Measurements from ENCODE around the gene NAT9.

NAT9 gene

GRCh38 chr17:74810699-74811485 lies 34.7 kb upstream of the NAT9 start:
- TF ChIP-seq CTCF (conservative IDR thresholded peaks at IDR 0.05; ENCODE audit: low read depth, low read length) = no peak
- DNase-seq (ENCODE audit: low read depth) = no peak
- H3K4me3 ChIP-seq (ENCODE audit: low read length) = no peak overlapping the region

GRCh38 chr17:74808714-74809430 lies 32.7 kb upstream of the NAT9 start:
- H3K4me3 ChIP-seq (ENCODE audit: low read length) = no peak overlapping the region
- TF ChIP-seq CTCF (conservative IDR thresholded peaks at IDR 0.05; ENCODE audit: low read depth, low read length) = no peak
- no peak for DNase-seq (ENCODE audit: low read depth)

GRCh38 chr17:74807925-74808324 lies 31.8 kb upstream of the NAT9 start:
- no peak for DNase-seq (ENCODE audit: low read depth)

DNA sequence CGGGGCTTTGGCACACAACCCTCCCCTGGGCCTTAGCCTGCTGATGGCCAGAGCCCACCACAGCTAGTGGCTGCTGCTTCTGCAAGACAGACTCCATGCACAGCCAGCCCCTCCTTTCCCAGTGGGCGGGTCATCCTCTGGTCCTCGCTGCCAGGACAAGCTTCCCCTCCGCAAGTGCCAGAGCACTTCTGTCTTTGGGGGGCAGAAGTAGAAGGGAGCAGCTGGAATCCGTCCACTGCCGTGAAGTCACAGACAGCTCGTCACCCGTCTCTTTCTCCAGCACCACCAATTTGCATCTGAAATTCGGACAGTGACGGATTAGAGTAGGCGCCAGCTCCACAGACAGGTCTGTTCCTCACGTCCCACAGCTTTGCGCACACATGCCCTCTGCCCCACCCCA lies 31.3 kb upstream of the NAT9 start:
- DNase-seq (ENCODE audit: low read depth) = no peak
- TF ChIP-seq CTCF (conservative IDR thresholded peaks at IDR 0.05; ENCODE audit: low read depth, low read length) = no peak
- no peak overlapping the region for H3K4me3 ChIP-seq (ENCODE audit: low read length)

More at GRCh38 chr17:74807925-74808324, 31.8 kb upstream of the NAT9 start:
- no peak for TF ChIP-seq CTCF (conservative IDR thresholded peaks at IDR 0.05; ENCODE audit: low read depth, low read length)
- H3K4me3 ChIP-seq (ENCODE audit: low read length) = no peak overlapping the region

DNA sequence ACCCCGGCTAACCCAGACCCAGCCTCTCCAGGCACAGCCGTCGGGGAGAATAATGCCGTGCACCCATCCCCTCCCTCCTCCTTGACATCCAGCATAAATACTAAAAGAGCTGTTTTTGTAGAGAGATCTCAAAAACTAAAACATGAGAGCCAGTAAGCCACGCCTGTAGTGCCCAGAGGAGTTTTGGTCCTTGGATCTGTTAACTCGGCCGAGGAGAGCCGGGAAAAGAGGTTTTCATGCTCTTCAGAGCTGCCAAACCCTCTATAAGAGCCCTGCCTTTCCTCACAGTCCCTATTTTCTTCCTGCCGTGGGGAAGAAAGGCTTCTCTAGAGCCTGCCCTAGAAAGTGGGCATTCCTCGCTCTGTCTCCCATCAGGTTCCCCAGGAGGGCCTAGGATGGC lies 30.2 kb upstream of the NAT9 start:
- H3K4me3 ChIP-seq (ENCODE audit: low read length) = no peak overlapping the region
- no peak for TF ChIP-seq CTCF (conservative IDR thresholded peaks at IDR 0.05; ENCODE audit: low read depth, low read length)
- no peak for DNase-seq (ENCODE audit: low read depth)

GRCh38 chr17:74805591-74805991 lies 29.4 kb upstream of the NAT9 start:
- TF ChIP-seq CTCF (conservative IDR thresholded peaks at IDR 0.05; ENCODE audit: low read depth, low read length) = no peak
- H3K4me3 ChIP-seq (ENCODE audit: low read length) = no peak overlapping the region
- DNase-seq (ENCODE audit: low read depth) = no peak

DNA sequence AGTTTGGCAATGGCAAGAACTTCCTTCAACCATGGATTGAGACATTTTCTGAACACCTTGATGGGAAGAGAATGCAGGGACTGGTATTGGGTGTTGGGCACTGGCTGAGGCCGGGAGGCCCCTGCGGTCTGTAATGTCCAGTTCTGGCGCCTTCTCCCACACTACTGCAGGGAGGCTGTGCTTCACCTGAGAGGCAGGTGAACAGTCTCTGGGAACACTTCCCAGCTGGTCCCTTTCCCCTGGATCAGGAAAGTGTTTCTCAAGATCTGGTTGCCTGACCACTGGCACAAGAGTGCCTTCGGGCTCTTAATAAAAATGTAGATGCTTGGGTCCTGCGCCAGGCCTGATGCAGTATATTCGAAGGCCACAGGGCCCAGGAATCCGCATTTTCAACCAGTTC lies 28.5 kb upstream of the NAT9 start:
- no peak for TF ChIP-seq CTCF (conservative IDR thresholded peaks at IDR 0.05; ENCODE audit: low read depth, low read length)
- no peak for DNase-seq (ENCODE audit: low read depth)
- H3K4me3 ChIP-seq (ENCODE audit: low read length) = no peak overlapping the region
